Measurements from ENCODE around the gene AMBP. TPM values are rescaled to one million over a fixed set of nuclear protein-coding genes. Genes with fewer than 3 reads are reported as not detected.

The AMBP gene
- total RNA-seq, 2 donors from 2014 or later = 53.4 to 307 TPM

DNA sequence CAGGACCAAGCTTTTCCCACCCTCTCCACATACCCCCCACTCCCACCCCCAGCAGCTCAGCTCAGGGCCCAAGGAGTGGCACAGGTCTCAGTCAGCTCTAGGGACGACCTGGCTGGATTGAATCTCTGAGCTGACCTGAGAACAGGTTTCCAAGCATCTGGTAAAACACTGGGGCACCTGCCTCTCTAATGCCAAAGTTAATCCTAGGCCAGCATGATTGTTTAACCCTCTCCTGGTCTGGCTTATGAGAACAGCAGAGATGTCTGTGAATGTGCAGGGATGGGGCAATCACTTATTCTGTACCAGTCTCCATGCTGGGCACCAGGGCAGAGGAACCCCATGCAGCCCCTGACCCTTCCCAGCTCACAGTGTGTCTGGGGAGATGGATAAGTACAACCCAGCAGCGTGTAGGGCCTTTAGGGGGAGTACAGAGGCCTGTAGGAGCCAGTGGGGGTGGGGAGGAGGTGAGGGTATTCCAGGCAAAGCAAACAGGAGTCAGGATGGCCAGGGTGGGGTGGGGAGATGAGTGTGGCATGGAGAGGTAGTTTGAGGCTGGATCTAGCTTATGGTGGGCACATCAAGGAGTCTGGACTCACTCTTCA, 21.7 kb upstream of the AMBP start:
- peak overlapping the region; percentile 75 to 94 (median 85) for H3K27ac ChIP-seq
- H3K36me3 ChIP-seq (replicated peaks in 1 of 2; ENCODE audit: insufficient read depth in 1 of 2, low read depth in 2 of 2) = no peaks in the 10 kb centered on the region
- peaks cover 55% of the 10 kb centered on the region for H3K4me1 ChIP-seq
- no peak overlapping the region for H3K4me3 ChIP-seq
- no peaks in the 10 kb centered on the region for H3K27me3 ChIP-seq
- ATAC-seq (peak; percentile 16), DNase-seq (peak in 3 of 4 donors; percentile 31 to 61 (median 59))
- TF ChIP-seq, protein P1, sequence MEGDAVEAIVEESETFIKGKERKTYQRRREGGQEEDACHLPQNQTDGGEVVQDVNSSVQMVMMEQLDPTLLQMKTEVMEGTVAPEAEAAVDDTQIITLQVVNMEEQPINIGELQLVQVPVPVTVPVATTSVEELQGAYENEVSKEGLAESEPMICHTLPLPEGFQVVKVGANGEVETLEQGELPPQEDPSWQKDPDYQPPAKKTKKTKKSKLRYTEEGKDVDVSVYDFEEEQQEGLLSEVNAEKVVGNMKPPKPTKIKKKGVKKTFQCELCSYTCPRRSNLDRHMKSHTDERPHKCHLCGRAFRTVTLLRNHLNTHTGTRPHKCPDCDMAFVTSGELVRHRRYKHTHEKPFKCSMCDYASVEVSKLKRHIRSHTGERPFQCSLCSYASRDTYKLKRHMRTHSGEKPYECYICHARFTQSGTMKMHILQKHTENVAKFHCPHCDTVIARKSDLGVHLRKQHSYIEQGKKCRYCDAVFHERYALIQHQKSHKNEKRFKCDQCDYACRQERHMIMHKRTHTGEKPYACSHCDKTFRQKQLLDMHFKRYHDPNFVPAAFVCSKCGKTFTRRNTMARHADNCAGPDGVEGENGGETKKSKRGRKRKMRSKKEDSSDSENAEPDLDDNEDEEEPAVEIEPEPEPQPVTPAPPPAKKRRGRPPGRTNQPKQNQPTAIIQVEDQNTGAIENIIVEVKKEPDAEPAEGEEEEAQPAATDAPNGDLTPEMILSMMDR (IDR thresholded peaks at IDR 0.05) = no peak
- TF ChIP-seq POLR2A (IDR thresholded peaks at IDR 0.05) = no peak
- H3K9me3 ChIP-seq = no peaks in the 10 kb centered on the region
- intact Hi-C loops (cut with DNase I) = no loop called here
- WGBS, 2 donors = 21 to 26% methylated on average over 2 of the region's 2 CpGs

- intact Hi-C loops (cut with DNase I) = no loop called here
- Histone ChIP-seq H3K27me3 (no peaks in the 10 kb centered on the region), H3K36me3 (replicated peaks in 1 of 2; ENCODE audit: insufficient read depth in 1 of 2, low read depth in 2 of 2) (peaks cover 0 to 1% of the 10 kb centered on the region in 2 donors), H3K9me3 (no peaks in the 10 kb centered on the region), H3K4me3 (peak within 1 kb of the TSS; percentile 51 to 64), H3K27ac (peak within 1 kb of the TSS; percentile 75 to 94 (median 85)), H3K4me1 (peaks cover 55% of the 10 kb centered on the region)
- peak in 2 of 3 donors; percentile 57 to 63 for TF ChIP-seq POLR2A (IDR thresholded peaks at IDR 0.05)
- TF ChIP-seq, protein P1 (IDR thresholded peaks at IDR 0.05) = peak in 2 of 7 experiments; percentile 35 to 44
- ATAC-seq = peak; percentile 76
- 8 to 11% methylated on average over 19 to 32 of the region's 32 CpGs for WGBS, 2 donors
- peak; percentile 80 to 92 (median 90) for DNase-seq
Observed at GRCh38 chr9:114098936-114099668, 21.0 kb upstream of the AMBP start, which contains the start of gene KIF12. Gene KIF12 (minus strand): TSS chr9:114099292. CDS start chr9:114099276, 16 bp downstream.

DNA sequence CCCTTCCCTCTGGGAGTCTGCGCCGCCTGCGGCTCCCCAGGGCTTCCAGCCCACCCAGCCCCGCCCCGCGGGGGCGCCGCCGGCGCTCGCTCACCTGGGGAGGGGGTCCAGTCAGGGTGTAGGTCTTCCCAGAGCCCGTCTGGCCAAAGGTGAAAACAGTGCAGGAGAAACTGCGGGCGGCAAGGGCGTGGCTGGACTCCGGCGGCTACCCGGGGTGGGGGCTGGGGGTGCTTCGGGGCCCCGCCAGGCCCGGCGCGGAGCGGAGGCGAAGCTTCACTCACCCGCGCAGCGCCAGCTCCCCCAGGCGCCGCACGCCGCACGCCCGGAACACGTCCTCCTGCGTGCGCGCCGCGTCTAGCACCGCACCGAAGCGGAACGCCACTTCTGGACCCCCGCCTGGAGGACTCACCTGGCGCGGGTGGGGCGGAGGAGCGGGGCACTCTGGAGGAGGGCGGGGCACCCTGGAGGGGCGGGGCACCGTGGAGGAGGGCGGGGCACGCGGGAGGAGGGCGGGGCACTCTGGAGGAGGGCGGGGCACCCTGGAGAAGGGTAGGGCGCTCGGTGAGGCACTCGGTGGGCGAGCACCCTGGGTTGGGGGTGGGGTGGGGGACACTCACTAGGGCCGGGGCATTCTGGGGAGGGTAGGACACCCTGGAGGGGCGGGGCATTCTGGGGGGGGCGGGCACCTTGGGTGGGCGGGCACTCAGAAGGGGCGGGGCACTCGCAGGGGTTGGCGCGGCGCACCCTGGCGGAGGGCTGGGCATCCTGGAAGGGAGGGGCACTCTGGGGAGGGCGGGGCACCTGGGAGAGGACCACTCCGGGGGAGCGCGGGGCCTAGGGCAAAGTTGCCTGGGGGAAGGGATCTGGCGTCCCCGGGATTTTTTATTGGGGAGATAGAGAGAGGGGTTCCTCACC, 20.2 kb upstream of the AMBP start:
- H3K4me3 ChIP-seq = peak overlapping the region; percentile 51 to 64
- 2% methylated on average over 63 of the region's 77 CpGs; no CpG with 5 or more reads in 1 of the 2 donors for WGBS, 2 donors
- H3K36me3 ChIP-seq (replicated peaks in 1 of 2; ENCODE audit: insufficient read depth in 1 of 2, low read depth in 2 of 2) = peaks cover 0 to 1% of the 10 kb centered on the region in 2 donors
- DNase-seq (peak; percentile 82 to 91 (median 87)), ATAC-seq (peak; percentile 81)
- TF ChIP-seq POLR2A (IDR thresholded peaks at IDR 0.05) = peak in 1 of 3 donors; percentile 42
- TF ChIP-seq, protein P1 (IDR thresholded peaks at IDR 0.05) = no peak
- H3K27me3 ChIP-seq = no peaks in the 10 kb centered on the region
- peaks cover 55% of the 10 kb centered on the region for H3K4me1 ChIP-seq
- intact Hi-C loops (cut with DNase I) = no loop called here
- H3K27ac ChIP-seq = peak overlapping the region; percentile 75 to 94 (median 84)
- H3K9me3 ChIP-seq = no peaks in the 10 kb centered on the region

DNA sequence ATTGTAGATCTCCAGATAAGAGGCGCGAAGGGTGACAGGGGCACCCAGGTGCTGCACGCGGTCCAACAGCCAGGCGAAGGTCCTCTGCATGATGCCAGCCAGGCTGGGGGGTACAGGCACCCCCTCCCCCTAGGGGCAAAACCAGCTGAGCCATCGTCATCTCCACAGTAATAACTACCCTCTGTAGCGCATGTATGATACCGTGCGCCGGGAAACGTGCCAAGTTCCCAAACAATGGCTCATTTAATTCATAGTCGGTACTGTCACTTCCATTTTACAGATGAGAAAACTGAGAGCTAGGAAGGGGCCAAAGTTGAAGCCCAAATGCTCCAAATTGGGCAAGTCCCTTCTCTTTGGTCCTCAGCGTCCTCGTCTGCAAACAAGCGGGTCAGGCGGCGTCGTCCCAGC, 19.5 kb upstream of the AMBP start:
- Histone ChIP-seq H3K4me1 (peaks cover 55% of the 10 kb centered on the region), H3K9me3 (no peaks in the 10 kb centered on the region), H3K27me3 (no peaks in the 10 kb centered on the region), H3K4me3 (peak overlapping the region; percentile 51 to 64), H3K36me3 (replicated peaks in 1 of 2; ENCODE audit: insufficient read depth in 1 of 2, low read depth in 2 of 2) (peaks cover 0 to 1% of the 10 kb centered on the region in 2 donors), H3K27ac (peak overlapping the region in 3 of 4 donors; percentile 75 to 94 (median 88))
- DNase-seq = peak; percentile 62 to 72 (median 66)
- TF ChIP-seq, protein P1 (IDR thresholded peaks at IDR 0.05) = no peak
- no peak for TF ChIP-seq POLR2A (IDR thresholded peaks at IDR 0.05)
- 9 to 10% methylated on average over 18 of the region's 18 CpGs for WGBS, 2 donors
- no peak for ATAC-seq
- intact Hi-C loops (cut with DNase I) = no loop called here
